Ramos (cell line): ENCODE results near the gene GSTA4.
"Not testable (repeated sequence)": the region's sequence is repeated elsewhere in the genome, so short reads cannot be mapped to it uniquely, and the experiment has no call there.

ENCODE experiments used
- in situ Hi-C: fragments of 300-500 bp; cut with MboI; formaldehyde crosslinking; loops from one replicate; pipeline ENCODE4 v1.14.3; 2022; ENCODE audit warnings: low sequenced_read_pairs; ENCODE audit not compliant: unreplicated experiment

Gene GSTA4

DNA sequence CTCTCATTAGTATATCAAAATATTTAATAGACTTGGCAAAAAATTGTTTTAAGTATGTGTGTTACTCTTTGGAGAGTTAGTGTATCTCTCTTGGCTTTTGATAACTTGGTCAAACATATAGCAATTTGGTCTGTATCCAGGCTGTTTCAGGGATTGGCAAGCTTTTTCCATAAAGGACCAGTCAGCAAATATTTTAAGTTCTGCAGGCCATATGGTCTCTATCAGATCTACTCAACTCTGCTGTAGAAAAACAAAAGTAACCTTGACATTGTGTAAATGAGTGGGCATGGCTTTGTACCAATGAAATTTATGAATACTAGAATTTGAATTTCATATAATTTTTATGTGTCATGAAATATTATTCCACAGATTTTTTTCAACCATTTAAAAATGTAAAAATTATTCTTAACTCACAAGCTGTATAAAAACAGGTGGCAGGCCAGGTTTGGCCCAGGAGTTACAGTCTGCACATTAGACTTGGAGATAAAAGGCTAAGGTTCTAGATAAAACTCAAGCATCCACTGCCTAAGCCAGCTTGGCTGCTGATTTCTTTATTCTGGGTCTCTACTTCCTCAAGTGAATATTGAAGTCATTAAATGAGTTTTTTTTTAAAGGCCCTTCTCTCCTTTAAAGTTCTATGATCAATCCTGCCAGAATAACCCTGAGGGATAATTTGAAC lies 13.7 kb downstream of the GSTA4 start:
- in situ Hi-C loops: no loop called here

DNA sequence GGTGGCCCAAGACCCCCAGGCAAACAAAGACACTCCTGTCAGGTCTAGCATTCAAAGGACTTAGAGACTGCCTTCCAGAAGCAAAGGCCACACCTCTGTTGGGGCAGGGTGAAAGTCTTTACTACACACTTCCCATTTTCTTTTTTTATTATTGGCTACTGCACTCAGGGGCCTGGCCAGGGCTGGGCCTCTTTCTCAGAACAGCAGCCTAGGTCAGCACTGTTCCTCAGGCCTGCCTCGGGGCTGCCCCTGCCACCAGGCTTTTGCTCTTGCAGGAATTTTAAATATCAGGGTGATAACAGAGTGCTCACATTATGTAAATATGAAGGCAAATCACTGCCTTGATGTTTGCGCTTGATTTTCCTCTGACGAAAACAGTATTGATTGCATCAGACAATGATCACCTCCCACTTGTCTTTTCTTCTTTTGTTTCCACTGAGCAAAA lies 18.5 kb downstream of the GSTA4 start:
- in situ Hi-C loops: no loop called here

DNA sequence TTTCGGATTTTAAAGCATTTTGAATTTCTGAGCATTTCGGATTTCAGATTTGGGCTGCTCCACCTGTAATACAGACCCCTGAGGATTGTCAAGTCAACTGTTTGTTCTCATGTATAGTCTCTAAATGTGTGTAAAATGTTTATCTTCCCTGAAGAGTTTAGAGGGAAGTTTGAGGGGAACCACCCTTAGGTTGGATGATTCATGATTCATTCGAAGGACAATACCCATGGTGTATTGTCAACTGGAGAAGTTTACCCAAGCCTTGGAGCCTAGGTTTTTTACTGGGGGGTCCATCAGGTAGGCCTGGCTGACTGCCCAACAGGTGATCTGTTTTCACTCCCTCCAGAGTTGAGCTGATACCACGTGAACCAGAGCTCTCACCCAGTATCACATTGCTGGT lies 18.9 kb downstream of the GSTA4 start:
- in situ Hi-C loops: no loop called here

DNA sequence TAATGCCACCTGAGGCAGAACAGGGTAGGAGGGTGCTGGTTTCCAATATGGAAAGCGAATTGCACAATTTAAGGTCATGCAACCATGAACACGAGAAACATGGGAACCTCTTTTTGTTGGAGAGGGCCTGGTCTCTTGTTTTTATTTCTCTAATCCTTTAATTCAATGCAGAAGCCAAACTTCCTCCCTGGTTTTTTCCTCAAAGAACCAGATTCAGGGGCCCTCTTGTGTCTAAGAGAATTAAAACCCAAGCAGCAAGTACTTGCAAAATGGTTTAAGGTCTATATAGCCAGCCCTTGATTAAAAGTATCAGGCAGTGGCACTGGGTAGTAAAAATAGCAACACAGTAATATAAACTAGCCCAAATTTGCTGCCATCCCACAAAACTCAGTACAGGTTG lies 19.5 kb downstream of the GSTA4 start:
- in situ Hi-C loops: no loop called here

DNA sequence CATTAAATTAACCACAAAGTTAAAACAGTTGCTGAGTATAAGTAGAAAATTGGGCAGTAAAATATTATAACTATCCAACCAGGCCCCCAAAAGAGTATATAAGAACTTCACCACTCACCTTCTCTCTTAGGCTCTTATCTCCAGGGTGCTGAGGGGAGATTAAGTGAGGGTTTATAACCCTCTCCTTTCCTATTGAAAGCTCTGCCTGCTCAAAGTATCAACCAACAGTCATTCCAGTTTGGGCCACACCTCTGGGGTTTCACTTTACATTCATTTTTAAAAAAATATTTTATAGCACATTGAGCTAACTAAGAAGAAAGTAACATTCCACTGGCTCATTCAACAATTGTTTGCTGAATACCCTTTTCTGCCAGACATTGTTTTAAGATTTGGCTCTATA lies 22.1 kb downstream of the GSTA4 start:
- in situ Hi-C loops: no loop called here

DNA sequence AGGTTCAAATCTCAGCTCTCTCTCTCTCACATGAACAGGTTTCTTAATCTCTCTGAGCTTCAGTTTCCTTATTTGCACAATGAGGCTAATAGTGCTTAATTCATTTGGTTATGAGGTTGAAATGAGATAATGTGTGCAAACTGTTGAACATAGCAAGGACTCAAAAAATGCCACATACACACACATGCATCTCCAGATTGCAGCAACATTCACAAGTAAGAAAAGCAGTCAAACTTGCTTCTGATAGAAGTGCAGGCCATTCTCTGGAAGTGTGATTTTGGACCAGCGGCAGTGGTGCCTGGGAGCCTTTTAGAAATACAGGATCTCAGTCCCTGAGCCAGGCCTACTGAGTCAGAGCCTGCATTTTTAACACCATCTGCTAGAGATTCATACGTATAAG lies 25.7 kb downstream of the GSTA4 start:
- in situ Hi-C loops: no loop called here

DNA sequence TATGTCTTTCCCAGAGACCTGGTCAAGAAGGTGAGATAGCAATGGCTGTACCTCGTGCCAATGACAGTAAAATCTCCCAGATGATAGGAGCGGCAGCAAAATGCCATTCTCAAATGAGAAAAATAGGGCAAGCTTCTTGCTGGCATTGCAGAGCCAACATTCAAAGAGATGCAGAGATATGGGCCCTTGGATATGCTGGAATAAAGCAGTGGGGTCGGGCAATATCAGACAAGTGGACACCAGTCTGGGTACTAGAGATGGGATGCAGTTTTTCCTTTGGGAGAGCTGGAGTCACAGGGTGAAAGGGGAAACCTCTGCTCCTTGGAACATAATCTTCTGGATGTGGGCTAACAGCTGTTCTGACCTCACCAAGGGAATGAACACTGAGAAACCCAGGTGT lies 29.0 kb downstream of the GSTA4 start:
- in situ Hi-C loops: no loop called here

DNA sequence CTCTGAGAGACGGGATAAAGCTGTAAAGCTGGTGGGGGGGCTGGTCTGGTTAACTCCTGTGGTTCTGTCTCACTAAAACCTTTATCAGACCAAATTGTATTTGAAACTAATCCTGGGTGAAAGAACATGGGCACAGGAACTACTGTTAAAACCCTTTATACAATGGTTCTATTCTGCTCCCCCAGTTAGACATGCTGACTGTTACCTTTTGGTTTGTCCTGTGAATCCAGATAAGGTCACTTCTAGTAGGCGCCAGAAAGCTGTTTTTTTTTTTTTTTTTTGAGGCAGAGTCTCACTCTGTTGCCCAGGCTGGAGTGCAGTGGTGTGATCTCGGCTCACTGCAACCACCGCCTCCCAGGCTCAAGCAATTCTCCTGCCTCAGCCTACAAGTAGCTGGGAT lies 29.7 kb downstream of the GSTA4 start:
- in situ Hi-C loops: no loop called here

DNA sequence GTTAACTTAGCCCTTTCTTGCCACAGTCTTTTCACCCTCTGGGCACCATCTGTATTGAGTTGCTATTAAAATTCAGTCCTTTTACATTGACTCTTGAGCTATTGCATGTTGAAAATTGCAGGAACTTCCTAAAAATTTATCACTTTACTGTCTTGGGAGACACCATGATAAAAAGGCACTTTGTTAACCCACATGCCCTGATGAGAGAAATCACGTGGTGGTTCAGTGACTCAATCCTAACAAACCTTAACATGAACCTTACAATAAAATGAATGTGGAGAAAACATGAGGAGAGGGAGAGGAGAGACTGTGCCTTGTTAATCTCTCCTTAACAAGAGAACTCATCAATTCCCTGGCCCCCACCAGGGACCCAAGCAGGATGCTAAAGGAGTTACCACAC lies 30.8 kb downstream of the GSTA4 start:
- in situ Hi-C loops: no loop called here

DNA sequence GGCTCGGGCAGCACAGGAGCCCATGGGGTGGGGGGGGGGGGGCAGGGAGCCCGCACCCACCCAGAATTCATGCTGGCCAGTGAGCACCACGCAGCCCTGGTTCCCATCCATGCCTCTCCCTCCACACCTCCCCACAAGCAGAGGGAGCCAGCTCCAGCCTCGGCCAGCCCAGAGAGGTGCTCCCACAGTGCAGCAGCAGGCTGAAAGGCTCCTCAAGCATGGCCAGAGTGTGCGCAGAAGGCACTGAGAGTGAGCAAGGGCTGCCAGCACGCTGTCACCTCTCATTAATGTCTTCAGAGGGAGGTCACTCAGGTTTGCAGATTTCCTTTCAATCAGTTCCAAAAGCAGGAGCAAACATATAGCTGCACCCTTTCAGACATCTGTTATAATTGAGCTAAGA lies 32.4 kb downstream of the GSTA4 start:
- in situ Hi-C loops: no loop called here

DNA sequence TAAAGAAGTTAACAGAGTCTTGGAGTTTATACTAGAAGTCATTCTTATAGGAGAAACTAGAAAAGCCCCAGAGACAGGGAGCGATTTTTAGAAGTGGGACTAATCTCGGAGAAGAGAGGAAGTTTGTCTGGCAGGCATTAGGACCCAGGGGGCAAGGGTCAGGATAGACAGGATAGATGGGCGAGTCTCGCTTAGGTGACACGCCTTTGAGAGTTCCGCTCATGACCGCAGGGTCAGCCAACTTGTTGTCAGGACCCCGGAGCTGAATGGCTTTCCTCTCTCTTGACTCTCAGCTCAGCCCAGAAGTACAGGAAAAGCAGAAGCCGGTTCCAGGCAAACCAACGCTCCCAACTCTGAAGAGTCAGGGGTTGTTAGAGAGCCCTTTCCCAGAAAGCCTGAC lies 34.1 kb downstream of the GSTA4 start:
- in situ Hi-C loops: not testable (repeated sequence)

DNA sequence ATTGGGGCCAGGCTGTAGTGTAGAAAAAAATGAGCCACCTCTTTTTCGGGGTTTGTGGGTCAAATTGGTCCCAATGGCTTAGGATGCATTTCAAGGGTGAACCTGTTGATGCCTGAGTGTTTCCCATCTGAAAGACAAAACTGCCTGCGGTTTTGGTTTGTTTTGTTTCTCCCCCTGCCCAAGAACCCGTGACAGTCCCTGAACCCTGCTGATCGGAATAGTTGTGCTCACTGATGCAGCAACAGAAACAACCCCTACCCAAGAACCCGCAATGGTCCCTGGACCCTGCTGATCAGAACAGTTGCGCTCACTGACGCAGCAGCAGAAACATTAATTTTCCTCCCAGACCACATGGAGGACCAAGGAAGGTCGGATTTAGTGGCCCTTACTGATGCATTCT lies 34.9 kb downstream of the GSTA4 start:
- in situ Hi-C loops: not testable (repeated sequence)

DNA sequence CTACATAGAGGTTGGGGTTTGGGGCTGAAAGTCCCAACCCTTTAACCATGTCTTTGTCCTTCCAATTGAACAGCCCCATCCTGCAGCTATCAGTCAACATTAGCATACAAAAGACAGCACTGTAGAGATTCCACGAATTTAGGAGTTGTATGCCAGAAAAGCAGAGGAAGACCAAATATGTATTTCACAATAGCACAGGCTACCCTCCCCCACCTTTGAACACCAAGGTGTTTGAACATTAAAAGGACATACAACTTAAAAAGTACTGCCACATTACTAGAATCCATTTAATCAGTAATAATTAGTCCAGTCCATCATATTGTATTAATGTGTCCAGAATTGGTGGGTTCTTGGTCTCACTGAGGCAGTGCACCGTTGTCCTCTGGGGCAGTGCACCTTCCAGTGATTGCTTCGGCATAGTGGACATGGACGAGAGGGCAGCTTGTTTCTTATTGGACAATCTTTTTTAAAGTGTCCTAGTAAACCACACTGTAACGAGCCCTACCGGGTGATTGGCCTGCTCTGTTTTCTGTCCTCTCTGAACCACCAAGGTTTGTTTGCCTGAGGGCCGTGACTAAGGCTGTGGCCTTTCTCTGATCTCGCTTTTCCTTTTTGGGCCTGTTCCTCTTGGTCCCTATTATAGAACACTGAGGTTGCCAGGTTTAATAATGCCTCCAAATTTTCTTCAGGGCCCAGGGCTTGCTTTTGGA lies 36.4 kb downstream of the GSTA4 start:
- in situ Hi-C loops: no loop called here

DNA sequence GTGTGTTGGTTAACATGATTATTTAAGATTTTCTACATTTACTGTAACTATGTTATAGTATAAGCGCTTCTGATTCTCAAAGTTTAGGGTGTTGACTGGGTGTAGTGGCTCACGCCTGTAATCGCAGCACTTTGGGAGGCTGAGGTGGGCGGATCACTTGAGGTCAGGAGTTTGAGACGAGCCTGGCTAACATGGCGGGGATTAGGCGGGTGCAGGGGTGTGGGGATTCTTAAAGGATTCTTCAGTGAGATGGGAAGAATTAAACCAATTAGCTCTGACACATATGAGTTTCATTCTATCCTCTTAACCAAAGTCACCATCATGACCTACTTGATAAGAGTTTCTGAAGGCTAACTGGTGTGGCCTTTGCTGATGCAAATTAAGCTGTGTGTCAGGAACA lies 39.2 kb downstream of the GSTA4 start:
- in situ Hi-C loops: no loop called here

DNA sequence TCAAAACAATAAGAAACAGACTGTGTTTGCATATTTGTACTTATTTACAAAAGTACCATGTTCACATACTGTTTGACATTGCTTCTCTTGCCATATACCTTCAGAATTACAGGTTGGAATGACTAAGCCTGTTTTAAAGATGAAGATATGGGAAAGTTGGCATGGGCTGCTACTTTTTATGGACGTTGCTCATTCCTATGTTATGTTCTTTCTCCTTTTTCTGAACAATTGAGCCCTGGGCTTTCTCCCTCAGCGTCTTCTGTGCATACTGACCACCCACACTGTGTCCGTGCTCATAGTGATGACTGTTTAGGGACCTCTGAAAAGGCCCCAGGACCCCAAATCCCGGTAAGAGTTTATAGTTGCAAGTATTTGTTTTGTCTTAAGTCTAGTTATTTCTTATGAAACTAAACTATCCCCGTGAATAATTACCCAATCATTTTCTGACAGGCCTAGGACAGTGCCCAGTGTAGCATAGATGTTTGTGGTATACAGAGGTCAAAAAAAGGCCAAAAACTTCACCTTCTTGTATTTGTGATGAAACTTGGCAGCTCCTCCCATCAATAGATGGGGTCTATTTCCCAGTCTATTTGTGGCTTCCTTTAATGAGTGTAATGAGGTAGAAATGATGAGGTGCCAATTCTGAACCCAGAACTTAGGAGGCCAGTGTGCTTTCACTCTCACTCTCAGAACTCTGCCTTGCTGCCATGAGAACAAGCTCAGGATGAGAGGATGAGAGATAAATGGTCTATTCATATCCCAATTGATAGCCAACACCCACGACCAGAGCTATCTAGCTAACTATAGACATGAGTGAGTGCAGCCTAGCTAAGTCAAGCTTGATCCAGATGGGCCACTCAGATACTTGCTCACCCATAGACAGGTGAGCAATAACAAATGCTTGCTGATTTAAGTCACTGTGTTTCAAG lies 40.9 kb downstream of the GSTA4 start:
- in situ Hi-C loops: no loop called here

DNA sequence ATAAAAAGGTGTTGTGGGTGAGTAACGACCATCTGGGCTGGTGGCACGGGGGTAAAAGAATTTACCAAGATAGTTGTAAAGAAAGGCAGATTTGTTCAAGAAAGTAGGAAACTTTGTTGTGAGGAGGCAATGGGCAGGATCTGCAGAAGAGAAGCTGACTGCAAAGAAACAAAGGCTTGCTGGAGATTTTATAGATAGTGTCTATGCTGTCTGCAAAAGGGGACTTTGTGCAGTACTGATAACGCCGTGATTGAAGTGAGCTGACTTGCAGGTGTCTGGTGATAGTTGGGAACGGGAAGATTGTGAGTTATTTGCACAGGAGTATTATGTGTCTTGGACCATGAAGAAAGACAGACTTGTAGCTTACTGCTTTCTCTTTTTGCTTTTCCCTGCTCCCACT lies 48.8 kb downstream of the GSTA4 start:
- in situ Hi-C loops: no loop called here

DNA sequence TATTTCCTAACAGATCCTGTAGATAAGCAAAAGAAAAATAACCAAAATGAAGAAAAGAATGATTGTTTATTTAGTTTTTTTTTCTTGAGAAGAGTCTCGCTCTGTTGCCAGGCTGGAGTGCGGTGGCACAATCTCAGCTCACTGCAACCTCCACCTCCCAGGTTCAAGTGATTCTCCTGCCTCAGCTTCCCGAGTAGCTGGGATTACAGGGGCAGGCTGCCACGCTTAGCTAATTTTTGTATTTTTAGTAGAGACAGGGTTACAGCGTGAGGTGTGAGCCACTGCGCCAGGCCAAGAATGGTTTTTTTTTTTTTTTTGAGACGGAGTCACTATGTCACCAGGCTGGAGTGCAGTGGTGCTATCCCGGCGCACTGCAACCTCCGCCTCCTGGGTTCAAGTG lies 52.3 kb downstream of the GSTA4 start:
- in situ Hi-C loops: not testable (repeated sequence)

DNA sequence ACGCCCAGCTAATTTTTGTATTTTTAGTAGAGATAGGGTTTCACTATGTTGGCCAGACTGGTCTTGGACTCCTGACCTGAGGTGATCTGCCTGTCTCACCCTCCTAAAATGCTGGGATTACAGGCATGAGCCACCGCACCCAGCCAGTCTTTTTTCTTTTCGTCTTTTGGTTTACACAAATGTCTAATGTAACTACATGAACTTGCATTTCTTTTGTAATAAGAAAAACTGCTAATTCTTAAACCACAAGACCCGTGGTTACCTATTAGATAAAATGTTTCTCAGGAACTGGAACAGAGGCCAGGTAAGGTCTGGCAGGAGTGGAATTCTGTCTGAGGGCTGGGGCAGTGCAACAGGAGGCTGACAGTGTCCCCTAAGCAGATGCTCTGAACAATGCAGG lies 52.9 kb downstream of the GSTA4 start:
- in situ Hi-C loops: no loop called here

DNA sequence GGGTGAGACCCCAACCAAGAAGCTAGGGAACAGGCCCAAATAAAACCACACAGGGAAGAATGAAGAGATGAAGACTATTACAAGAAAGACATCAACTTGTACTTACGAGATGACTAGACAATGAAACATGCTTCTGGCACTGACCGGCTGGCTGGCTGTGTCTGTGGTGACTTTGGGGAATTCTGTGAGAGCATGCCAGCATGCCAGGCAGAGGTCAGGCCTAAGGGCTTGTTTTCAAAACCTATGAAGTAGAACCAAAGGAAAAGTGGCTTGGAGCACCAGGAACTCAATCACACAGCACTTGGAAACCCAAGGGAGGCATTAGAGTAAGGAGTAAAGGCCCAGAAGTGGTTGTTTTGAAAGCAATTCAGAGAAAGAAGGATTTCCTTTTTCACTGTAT lies 57.2 kb downstream of the GSTA4 start:
- in situ Hi-C loops: no loop called here

DNA sequence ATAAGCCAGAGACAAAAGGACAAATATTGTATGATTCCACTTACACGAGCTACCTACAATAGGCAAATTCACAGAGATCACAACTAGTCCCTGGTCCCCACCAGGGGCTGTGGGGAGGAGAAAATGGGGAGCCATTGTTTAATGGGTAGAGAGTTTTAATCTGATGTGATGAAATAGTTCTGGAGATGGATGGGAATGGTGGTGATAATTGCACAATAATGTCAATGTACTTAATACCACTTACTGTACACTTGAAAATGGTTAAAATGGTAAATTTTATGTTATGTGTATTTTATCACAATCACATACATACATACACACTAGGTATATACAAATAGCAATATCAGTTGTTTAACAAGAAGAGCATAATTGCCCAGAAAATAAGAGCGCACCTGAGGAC lies 61.3 kb downstream of the GSTA4 start:
- in situ Hi-C loops: no loop called here

DNA sequence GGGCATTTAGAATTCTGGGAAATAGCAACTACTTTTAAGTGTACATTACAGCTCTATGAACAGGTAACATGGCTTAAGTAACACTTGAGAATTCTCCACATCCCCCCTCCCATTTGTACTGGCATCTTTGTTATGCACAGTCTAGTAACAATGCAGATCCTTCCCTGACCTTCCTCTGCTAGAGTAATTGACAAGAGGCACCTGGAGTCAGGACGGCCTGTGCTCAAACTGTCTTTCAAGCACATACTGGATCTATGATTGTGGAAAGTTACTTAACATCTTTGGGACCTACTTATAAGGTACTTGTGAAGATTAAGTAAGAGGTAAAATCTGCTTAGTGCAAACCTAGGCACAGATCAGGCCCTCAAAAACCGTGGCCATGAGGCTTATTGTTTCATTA lies 63.7 kb downstream of the GSTA4 start:
- in situ Hi-C loops: no loop called here
